Dedifferentiated amniotic fluid mesenchymal stem cell (primary cell): ENCODE measurements around the gene LYL1.
"Not testable (repeated sequence)": the region's sequence is repeated elsewhere in the genome, so short reads cannot be mapped to it uniquely, and the experiment has no call there.

ENCODE experiments used
- DNase-seq: peaks from one replicate; pipeline ENCODE4 v3.0.0-alpha.2; 2016; ENCODE audit errors: extremely low spot score

The LYL1 gene

DNA sequence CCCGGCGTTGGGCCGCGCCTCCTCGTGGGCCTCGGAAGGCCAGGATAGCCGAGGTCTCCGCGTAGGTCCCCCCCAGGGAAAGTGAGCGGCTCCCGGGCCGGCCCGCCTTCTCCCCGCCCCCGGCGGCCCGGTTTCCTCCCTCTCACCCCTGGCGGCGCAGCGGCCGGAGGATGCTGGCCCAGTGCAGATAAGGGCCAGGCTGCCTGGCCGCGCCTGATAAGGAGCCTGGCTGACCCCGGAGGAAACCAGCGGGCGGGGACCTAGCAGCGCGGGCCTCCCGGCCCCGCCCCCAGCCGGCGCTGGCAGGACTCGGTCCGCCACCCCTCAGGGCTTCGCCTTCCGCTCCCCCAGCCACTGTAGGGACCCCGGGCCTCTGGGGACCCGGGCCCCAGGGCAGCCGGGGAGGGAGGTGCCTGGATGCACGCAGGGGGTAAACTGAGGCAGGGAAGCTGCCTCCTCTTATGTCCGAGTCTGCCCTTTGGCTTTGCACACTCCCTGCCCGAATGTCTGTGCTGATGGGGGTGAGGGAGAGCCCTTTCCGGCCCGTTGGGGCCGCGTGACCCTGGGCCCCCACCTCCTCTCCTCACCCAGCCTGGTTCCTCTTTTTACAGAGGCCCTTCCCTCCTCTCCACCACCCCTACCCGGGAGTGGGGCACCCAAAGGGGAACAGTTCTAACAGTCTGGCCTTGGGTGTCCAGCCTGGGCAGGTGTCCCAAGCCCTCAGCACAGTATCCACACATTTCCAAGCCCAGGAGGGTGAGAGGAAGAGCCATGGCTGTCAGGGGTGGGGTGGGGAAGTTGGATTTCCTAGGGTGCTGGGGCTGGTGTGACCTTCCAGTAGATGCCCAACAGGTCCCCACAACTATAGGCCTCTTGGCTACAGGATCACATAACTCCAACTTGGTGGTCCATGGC is at the start of gene LYL1:
Gene LYL1, minus strand, starts transcription at position 193 of the 915 bp plus-strand sequence. CDS start 1,687 bp downstream, outside the sequence.
- no peak for DNase-seq

DNA sequence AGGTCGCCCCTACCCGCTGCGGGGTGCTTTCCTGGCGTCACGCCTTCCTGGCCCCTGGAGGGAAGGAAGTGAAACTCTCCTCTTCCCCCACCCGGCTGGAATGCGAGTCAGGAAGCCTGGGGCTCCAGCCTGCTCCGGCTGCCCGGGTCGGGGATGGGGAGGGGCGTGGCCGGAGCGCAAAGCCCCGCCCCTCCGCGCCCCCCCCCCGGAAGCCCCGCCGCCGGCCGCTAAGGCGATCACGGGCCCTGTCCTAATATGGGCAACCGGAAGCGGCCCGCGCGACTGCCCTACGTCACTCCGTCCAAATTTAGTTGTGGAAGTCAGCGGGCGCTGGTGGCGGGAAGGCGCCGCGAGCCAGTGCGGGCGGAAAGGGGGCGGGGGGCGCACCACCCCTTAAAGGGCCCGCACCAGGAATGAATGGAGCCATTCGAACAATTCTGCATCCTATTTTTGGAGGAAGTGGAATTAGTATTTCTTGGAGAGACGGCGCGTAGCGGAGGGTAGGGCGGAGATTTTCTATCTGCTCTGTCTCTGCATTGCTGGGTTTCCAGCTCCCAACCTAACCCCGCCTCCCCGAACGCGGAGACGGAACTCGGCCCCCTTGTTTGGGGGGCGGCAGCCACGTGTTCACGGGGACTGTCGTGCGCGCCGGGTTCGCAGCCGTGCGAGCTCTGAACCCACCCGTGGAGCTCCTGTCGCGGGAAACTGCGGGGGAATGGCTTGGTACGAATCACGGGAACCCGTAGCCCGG is 49.1 kb upstream of the LYL1 start:
- DNase-seq = peak; percentile 94

DNA sequence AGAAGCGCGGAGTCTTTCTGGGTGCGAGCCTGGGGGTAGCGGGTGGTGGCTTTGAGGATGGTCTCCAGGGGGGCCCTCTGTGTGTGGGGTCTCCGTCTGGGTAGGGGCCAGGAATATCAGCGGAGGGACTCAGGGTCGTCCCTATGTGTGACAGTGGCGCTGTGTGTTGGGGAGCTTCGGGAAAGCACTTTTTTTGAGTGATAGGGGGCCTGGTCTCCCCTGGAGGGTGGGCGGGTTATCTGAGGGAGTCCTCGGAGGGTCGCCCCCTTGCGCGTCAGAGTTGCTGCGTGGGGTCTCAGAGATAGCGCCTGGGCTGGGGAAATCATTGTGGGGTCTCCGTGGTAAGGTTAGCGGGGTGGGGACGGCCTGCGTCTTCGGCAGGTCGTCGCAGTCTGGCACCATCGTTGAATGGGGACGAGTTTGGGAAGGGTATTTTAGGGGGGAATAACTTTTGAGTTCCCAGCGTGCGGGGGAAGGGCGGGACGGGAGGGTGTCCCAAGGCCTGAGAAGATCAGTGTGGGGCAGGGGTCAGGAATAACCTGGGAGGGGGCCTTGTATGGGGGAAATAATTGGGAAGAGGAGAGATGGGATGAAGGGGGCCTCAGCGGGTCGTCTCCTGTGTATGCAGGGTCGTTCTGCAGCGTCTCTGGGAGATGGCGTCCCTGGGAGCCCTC is 48.4 kb upstream of the LYL1 start:
- DNase-seq = no peak

DNA sequence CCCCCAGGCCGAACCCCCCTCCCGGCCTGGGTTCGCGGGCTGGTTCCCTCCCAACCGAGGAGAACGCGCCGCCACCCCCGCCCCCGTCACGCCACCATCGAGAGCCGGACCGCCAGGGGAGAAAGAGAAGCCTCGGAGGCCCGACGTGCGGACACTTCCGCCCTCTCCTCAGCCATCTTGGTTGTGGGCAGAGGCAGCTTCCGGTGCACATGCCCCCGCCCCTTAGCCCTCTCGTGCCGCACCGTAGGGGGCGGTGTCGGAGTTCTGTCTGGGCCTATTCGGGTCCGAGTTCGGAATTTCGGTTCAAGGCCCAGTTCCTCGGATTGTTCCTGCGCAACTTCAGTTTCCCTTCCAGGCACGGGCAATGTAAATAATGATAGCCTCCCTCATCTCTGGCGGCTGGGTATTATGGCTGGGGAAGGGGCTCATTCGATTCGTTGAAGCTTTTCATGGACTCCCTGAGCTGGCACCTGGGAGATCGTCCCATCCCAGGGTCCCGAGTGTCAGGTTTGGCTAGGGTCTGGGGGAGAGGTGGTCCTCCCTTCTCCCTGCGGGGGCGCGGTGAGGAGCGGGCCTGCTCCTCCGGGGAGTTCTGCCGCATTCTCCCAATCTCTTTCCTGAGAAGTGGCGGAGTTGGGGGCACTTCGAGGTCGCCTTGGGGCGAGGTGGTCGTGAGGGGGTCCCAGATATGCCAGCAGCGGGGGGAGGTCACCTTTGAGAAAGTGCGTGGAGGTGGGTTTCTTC is 47.7 kb upstream of the LYL1 start, which contains the start of the genes IER2 and STX10:
Gene IER2, plus strand, starts transcription at position 225 of the 744 bp plus-strand sequence. CDS start 2,776 bp downstream, outside the sequence.
Gene STX10, minus strand, starts transcription at position 189 of the 744 bp plus-strand sequence. CDS start 202 bp downstream, outside the sequence.
- peak; percentile 94 for DNase-seq

DNA sequence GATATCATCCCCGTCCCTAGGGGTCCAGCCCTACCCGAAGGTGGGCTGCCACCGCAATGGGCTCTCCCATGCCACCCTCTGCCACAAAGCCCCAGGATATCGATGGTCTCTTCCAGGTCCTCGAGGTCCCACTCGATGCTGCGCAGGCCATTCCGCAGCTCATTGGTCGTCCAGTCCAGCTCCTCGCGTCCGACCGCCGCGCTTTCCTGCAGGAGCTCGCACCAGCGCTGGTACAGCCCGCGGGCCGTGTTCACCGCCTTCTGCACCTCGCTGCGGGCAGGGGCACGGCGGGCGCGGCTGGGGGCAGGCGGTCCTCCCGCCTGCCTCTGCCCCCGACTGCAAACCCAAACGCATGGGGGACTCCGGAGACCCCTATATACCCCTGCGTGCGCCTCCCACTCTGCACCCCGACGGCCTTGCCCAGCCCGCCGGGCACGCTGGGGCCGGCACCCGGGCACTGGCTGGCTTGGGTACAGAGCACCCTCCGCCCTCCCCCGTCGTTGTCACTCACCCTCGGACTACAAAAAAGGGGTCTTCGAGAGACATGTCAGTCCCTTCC is 47.0 kb upstream of the LYL1 start:
- no peak for DNase-seq

DNA sequence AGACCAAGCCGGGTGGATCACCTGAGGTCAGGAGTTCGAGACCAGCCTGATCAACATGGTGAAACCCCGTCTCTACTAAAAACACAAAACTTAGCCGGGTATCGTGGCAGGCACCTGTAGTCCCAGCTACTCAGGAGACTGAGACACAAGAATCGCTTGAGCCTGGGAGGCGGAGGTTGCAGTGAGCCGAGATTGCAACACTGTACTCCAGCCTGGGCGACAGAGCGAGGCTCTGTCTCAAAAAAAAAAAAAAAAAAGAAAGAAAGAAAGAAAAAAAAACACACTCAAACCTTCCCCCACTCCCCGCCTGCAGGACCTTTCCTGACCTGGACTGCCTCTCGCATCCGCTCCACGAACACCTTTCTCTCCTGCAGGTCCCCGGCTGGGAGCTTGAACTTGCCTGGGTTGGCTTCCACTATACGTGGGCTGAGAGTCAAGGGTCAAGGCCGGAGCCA is 46.5 kb upstream of the LYL1 start:
- not testable (repeated sequence) for DNase-seq

DNA sequence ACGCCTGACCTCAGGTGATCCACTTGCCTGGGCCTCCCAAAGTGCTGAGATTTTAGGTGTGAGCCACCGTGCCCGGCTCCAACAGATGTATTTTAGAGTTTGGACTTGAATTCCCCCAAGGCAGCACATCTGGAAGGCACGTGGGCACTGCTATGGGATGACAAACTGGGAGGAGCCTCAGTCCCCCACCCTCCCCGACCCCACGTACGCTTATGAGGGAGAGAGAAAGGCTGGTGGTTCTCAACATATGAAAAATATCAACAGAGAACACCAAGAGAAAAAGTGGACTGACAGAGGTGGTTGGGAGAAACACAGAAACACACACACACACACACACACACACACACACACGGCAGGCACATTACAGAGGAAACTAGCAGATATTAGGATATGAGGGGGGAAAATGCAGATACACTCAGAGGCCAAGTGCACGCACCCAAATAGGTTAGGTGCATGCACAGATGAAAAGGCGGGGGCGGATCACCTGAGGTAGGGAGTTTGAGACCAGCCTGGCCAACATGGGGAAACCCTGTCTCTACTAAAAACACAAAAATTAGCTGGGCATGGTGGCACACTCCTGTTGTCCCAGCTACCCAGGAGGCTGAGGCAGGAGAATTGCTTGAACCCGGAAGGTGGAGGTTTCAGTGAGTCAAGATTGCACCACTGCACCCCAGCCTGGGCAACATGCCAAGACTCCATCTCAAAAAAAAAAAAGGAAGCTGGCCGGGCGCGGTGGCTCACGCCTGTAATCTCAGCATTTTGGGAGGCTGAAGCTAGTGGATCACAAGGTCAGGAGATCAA is 44.3 kb upstream of the LYL1 start:
- no peak for DNase-seq

DNA sequence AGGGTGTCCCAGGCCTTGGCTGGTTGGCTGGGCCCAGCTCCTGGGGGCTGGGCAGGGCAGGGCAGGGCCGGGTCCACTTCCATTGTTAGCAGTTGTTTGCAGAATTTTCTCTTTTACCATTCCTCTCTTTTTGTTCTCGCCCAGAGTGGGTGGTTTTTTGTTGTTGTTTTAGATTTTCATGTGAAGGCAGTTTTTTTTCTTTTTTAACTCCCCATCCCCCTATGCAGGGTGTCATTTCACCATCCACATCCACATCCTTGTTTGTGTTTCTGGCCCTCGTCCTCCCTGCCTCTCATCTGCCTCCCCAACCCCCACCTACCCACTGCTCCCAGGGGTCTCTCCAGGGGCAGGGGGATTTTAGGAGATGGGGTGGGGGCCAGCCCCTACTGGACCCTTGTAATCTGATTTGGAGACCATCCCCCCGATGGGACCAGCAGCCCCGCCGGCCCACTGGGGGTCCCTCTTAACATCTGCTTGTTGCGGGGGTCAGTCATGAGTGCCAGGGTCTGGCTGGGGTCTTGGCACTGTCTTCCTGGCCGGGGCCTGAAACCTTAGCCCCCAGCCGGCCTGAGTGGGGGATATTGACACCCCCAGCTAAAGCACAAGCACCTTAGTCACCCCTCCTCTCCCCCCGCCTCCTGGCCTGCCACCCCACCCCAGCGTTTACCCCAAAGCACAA is 37.1 kb upstream of the LYL1 start:
- DNase-seq = no peak

DNA sequence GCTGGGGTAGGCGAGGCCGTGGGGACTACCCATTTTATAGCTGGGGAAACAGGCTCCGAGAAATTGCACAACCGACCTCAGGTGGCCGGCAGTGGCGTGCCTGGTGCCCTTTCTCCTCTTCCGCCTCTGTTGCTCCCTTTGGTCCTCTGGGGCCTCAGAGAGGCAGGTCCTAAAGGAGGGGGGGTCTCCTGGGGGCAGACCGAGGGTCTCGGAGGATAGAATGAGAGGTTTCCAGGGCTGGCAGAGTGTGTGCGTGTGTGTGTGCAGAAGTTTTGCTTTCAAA is 36.2 kb upstream of the LYL1 start:
- no peak for DNase-seq

DNA sequence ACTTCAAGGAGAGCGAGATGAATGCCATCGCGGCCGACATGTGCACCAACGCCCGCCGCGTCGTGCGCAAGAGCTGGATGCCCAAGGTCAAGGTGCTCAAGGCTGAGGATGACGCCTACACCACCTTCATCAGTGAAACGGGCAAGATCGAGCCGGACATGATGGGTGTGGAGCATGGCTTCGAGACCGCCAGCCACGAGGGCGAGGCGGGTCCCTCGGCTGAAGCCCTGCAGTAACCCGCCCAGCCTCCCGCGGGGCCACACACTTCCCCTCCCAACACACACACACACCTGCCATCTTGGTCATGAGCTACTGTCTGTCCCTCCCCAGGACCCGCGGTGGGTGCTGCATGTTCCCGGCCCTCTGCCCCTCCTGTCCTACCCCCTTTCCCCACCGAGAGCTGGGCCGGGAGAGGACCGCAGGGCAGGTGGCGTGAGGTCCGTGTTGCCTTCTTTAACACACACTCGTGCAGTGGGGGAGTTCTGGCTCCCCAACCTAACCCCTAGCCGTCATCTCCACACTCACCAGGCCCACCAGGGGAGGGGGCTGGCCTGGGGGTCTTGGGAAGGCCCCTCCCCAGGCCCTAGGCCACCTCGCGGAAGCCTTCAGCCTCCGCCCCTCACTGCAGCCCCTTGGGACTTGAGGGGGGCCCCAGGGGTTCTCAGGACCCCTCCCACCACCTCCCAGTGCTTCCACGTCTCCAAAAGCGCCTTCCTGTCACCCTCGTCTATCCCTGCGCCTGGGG is 35.7 kb upstream of the LYL1 start:
- DNase-seq = no peak

DNA sequence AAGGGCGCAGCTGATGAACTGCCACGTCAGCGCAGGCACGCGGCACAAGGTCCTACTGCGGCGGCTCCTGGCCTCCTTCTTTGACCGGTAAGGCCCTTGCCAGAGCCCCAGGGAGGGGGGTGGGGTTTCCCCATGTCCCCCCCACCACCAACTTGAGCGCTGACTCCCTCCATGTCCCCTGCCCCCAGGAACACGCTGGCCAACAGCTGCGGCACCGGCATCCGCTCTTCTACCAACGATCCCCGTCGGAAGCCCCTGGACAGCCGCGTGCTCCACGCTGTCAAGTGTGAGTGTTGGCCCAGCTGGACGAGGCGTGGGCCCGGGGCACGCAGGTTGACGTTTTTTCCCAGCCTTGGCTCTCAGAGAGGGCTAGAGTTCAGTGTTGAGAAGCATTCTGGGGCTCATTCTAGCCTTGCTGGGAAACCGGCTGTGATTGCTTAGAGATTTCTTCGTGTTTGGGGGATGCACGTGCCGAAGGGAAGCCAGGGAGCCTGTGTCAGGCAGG is 34.7 kb upstream of the LYL1 start:
- no peak for DNase-seq

DNA sequence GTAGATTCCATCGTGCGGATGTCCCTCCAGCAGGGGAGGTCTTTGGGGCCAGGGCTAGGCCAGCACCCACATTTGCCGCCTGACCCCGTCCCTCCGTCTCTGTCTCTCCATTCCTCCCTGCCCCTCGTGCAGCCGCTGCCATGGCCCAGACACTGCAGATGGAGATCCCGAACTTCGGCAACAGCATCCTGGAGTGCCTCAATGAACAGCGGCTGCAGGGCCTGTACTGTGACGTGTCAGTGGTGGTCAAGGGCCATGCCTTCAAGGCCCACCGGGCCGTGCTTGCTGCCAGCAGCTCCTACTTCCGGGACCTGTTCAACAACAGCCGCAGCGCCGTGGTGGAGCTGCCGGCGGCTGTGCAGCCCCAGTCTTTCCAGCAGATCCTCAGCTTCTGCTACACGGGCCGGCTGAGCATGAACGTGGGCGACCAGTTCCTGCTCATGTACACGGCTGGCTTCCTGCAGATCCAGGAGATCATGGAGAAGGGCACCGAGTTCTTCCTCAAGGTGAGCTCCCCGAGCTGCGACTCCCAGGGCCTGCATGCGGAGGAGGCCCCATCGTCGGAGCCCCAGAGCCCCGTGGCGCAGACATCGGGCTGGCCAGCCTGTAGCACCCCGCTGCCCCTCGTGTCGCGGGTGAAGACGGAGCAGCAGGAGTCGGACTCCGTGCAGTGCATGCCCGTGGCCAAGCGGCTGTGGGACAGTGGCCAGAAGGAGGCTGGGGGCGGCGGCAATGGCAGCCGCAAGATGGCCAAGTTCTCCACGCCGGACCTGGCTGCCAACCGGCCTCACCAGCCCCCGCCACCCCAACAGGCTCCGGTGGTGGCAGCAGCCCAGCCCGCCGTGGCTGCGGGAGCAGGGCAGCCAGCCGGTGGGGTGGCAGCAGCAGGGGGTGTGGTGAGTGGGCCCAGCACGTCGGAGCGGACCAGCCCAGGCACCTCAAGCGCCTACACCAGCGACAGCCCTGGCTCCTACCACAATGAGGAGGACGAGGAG is 32.7 kb upstream of the LYL1 start:
- DNase-seq = no peak

DNA sequence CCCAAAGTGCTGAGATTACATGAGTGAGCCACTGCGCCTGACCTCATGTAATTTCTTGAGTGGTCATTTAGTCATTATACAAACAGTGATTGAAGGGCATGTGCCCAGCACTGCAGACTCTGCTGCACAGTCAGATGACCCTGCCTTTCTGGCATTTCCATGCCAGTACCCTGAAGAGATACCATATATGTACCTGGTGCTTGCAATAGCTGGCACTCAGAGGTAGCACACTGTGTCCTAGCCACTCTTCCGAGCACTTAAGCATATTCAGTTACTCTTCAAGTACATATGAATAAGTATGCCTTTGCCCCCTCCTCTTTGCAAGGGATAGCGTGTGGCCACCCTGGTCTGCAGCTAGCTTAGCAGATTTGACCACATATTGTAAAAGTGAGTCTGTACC is 32.0 kb upstream of the LYL1 start:
- DNase-seq = no peak

DNA sequence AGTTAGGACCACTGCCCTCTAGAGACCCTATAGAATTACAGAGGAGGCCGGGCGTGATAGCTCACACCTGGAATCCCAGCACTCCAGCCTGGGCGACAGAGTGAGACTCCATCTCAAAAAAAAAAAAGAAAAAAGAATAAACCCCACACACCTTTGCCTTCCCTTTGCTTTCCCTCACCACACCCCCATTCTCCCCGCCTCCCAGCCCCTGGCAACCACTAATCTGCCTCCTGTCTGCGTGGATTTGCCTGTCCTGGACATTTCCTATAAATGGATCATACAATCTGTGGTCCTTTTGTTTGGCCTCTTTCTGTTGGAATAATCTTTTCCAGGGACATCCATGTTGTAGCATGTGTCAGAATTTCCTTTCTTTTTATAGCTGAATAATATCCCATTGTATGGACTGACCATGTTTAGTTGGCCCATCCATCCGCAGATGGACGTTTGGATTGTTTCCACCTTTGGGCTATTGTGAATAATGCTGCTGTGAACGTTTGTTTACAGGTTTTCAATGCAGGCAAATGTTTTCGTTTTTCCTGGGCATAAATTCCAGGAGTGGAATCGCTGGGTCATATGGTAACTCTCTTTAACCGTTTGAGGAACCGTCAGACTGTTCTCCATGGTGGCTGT is 30.7 kb upstream of the LYL1 start:
- no peak for DNase-seq

DNA sequence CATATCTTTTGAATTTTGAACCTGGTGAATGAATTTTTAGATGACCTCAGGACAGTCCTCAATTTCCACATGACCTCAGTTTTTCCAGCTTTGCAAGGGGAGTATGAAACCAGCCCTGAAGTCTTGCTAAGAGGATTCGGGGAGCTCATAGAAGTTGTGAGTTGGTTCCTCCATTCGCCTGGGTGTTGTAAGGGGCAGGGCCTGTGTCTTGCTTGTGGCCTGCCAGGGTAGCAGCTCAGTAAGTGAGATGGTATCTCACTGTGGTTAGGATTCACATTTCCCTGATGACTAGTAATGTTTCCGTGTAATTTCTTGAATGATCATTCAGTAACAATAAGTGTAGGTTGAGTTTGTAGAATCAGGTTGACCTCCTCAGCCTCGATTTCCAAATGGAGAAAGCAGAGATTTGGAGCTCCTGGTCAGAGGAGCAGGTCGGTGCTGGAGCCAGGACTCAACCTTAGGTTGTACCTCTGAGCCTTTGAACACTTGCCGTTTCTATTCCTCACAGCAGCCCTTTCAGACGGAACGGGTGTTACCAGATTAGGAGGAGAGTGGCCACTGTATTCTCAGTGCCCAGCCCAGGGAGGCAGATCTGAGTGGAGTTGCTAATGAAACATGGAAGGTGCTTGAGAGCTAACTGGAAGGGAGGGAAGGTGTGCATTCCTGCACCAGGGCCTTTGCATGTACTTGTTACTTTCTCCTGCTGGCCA is 30.0 kb upstream of the LYL1 start:
- DNase-seq = peak; percentile 26

DNA sequence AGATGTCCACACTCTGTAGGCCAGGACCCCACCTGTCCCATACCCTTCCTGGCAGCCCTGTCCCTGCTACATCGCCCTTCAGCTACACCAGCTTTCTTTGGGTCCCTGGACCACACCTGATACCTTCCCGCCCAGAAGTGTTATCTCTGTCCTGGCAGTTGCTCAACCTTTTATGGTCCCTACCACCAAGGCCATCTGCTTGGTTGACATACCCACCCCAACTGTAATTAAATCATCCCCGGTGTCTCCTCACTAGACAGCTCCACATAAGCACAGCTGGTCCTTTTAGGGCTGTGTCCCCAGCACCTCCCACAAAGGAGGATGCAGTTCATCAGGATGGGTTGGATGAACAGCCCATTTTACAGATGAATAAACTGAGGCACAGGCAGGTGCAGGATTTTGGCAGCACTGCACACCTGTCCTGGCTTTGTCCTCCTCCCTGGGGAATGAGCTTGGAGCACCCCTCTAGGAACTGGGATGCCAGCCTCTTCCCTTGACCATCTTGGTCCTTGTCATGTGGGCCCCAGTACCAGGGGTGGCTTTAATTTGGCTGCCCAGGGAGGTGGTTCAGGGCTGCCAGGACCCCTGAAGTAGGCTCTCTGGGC is 28.3 kb upstream of the LYL1 start:
- no peak for DNase-seq
